ENCODE measurements around the gene ULK2.
A peak's percentile ranks its signal among the peaks of the same experiment; 100 is the strongest.
"Not testable (repeated sequence)": the region's sequence is repeated elsewhere in the genome, so short reads cannot be mapped to it uniquely, and the experiment has no call there.

The ULK2 gene

DNA sequence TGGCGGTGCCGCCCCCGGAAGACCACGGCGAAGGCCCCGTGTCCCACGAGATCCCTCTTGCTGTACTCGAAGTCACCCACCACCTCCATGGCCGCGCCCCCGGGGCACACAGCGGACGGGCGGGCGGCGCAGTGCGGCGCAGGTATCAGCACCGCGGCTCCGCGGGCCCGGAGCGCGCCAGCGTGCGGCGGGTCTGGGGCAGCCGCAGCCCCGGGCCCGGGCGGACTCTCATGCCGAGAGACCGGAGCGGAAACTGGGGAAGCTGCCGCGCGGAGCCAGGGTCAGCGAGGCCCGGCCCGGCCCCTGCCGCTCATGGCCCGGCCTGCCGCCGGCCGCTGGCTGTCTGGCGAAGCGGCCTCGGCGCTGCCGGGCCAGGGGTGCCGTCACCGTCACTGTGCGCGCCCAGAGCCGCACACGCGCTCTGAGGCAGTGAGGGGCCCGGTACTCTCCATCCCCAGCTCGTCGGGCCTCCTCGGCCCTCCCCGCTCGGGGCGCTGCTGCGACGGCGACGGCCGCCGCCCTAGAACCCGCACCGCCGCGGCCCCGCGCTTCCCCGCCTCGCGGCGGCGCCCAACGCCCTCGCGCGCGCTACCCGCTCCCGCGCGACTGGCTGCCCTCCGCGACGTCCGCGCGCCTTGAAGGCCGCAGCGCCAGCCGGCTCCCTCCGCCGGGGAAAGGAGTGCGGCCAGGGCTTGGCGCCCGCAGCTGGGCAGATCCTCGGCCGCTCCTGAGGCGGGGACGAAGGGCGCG, at the start of gene ULK2:
ULK2 (minus strand) TSS at position 608 of the 750 bp plus-strand sequence; CDS start at position 89, 519 bp downstream.
- DNase-seq (ENCODE audit: low spot score) = peak; percentile 59

DNA sequence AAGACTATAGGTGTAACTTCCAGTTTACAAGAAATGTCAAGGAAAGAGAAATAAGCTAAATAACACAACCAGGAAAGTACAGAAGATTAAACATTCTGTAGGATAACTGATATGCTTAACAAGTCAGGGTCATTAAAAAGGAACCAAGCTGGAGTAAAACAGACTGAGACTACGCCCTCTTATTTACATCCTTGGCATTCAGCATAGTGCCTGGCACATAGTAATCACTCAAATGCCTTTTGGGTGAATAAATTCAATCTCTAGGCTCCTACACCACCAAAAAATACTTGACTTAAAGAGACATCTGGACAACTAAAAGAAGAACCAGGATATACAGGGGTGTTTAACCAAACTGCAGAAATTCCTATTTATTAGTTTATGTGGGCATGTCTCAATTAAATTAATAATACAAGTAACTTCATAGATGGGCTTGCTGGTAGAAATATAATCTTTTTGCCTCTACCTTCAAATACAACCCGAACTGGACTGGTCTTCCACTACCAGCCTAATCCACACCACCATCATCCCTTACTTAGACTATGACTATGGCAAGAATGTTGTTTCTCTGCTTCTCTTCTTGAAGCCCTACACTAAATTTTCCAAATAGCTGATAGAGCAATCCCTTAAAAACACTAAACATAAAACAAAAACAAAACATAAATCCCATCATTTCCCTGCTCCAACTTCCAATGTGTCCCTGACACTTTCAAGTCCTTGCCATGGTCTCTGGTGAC, 47.7 kb upstream of the ULK2 start:
- no peak for DNase-seq (ENCODE audit: low spot score)

DNA sequence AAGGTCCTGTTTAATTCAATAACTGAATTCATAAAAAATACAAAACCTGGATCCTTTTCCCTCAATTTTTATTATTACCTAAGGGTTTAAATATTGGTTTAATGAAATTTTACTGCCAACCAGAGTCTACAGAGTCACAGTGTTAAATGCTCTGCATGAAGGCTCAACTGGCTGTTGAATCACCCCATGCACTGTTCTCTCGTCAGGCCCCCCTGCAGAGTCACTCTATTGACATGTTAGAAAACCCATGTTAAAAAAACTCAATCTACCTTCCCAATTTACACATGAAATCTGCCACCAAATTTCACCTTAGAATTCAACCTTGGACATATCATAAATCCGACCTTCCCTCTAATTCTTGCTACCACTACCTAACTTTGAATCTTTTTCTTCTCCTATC, 43.3 kb upstream of the ULK2 start:
- no peak for DNase-seq (ENCODE audit: low spot score)

- DNase-seq (ENCODE audit: low spot score) = no peak
These were observed 41.4 kb upstream of the ULK2 start for GRCh38 chr17:19909139-19909538.

DNA sequence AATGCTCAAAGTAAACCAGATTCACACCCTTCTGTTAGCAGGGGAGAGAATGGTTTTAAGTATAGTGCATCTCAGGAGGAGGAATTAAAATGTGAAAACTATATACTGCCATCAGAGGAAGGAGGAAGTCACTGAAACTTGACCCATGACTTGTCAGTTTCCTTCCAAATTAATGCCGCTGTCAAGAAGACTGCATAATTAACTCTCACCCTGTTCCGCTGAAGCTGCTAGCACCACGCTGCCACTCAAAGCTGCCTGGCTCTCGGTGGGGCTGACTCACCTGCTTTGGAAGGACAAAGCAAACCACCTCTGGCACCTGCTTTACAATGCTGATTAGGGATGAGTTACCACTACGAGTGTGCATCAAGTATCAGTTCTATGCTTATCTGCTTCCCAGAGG, 37.8 kb upstream of the ULK2 start:
- DNase-seq (ENCODE audit: low spot score) = no peak

GRCh38 chr17:19904924-19905323, 37.2 kb upstream of the ULK2 start:
- DNase-seq (ENCODE audit: low spot score) = no peak

GRCh38 chr17:19904412-19904811, 36.7 kb upstream of the ULK2 start:
- DNase-seq (ENCODE audit: low spot score) = no peak

DNA sequence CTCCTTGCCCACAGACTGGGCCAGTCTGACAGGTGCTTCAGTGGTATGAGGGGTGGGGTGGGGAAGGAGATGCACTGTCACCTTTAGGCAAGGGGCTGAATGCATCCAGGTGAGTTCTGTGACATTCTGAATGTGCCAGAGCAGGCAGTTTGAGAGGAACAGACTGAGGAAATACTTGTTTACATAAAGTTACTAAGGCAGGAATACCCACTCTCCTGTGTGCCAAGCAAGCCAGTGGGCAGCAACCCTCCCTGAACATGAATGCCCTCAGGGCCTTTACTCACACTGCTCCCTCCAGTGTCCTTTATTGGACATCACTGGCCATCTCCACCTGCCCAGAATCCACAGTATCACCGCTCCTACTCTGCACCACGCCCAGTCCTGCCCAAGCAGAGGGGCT, 33.1 kb upstream of the ULK2 start:
- no peak for DNase-seq (ENCODE audit: low spot score)

- peak; percentile 19 for DNase-seq (ENCODE audit: low spot score)
These were observed 30.2 kb upstream of the ULK2 start for GRCh38 chr17:19897903-19898302.

DNA sequence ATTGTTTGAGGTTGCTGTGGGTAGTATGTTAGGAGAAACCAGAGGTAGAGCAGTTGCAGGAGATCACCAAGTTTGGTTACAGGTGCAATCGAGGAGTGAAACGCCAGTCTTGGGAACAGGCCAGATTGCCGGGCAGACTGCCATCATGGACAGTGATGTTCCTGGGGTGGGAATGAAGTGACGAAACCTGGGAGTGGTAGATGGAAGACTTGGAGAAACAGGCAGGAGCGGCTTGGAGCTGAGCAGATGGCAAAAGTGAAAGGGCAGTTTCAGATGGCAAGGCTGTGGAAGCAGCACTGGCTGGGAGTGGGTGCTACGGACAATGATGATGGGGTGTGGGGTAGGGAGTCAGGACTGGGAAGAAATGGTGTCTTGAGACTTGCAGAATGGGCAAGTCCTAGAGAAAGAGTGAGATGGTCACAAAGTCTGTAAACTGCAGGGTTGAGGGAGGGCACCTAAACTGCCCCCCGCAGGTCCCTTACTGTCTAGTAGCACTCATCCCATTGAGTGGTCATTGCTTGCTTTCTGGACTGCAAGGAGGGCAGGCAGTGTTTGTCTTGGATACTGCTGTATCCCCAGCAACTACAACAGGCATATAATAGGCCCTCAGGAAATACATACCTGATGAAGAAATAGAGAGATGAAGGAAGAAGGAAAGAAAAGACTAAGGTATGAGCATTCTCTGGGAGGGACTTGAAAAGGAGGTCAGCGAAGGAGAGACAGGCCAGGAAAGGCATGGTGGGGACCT, 29.5 kb upstream of the ULK2 start:
- peak; percentile 37 for DNase-seq (ENCODE audit: low spot score)

- no peak for DNase-seq (ENCODE audit: low spot score)
These were observed 28.9 kb upstream of the ULK2 start for GRCh38 chr17:19896679-19897078.

DNA sequence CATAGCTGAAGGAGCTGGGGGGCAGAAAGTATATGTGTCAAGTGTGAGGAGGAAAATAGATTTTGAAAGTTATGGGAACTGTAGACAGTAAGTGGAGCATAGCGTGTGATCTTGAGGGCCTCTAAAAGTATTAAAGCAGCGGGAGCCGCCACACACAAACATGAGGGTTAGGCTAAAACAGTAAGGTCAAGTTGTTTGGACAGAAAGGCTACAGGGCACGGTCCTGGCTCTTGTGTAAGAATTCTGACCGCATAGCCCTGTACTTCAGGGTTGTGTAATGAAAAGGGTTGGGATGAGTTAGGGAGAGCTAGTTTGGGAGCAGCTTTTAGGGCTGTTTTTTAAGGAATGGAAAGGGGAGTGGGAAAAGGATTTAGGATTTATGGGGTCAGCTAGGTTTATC, 22.8 kb upstream of the ULK2 start:
- not testable (repeated sequence) for DNase-seq (ENCODE audit: low spot score)

GRCh38 chr17:19890001-19890400, 22.3 kb upstream of the ULK2 start:
- DNase-seq (ENCODE audit: low spot score) = not testable (repeated sequence)

GRCh38 chr17:19886116-19886515, 18.4 kb upstream of the ULK2 start:
- no peak for DNase-seq (ENCODE audit: low spot score)

DNA sequence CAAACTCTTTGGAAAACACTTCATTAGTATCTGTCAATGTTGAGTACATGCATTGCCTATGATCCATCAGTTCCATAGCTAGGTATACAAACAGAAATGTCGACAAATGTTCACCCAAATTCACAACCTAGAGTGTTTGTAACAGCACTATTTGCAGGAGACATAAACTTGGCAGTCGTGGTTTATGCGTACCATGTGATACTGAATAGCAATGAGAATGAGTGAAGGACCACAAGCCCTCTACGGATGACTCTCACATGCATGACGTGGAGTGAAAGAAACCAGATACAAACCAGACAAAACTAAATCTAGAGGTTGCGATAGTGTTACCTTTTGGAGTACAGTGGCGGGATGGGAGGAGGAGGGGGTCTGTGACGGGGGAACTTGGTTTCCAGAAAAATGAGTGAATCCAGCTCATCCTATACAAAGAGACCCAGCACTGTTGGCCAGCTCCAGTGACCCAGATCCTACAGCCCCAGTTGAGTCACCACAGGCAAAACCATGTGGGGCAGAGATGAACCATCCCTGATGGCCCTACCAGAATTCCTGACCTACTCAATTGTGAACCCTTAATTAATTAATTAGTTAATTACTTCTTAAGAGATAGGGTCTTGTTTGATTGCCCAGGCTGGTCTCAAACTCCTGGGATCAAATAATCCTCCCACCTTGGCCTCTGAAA, 15.9 kb upstream of the ULK2 start:
- DNase-seq (ENCODE audit: low spot score) = no peak

DNA sequence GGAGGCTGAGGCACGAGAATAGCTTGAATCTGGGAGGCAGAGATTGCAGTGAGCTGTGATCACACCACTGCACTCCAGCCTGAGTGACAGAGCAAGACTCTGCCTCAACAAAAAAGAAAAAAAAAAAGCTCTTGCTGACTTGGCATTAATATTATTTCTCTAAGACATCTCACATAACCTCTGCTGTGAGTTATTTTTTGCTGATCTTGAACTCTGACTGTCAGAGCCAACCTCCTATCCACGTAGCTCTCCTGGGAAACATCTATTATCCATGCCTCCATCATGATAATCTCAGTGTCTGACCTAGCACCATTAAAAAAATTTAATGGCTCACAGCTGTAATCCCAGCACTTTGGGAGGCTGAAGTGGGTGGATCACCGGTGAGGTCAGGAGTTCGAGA, 12.7 kb upstream of the ULK2 start:
- DNase-seq (ENCODE audit: low spot score) = no peak

- no peak for DNase-seq (ENCODE audit: low spot score)
These were observed 9.7 kb upstream of the ULK2 start for GRCh38 chr17:19877364-19877945.

DNA sequence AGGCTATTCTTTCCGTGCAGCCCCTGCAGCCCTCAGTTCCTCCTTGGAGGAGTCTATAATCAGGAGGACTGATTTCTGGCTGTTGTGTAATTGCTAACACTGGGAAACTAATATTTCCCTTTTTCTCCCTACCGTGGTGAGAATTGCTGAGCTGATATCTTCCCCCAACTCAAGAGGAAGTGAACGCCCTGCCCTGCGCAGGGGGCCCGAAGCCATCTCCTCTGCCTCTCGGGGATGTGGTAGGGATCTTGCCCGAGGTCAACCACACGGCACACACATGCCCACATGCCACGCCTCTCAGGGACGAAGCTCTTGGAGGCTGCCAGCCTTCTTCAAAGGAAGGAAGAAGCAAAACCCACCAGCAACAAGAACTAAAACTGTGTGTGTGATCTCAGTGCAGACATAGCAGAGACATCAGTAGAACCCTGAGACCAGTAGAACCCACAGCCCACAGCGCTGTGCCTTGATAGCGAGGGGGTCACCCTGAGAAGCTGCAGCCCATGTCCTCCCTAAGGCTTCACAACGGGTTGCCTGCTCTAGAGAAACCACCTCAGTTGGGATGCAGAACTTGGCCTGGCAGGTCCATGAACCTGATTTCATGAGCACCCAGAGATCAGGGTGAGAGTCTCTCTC, 8.9 kb upstream of the ULK2 start:
- DNase-seq (ENCODE audit: low spot score) = no peak

DNA sequence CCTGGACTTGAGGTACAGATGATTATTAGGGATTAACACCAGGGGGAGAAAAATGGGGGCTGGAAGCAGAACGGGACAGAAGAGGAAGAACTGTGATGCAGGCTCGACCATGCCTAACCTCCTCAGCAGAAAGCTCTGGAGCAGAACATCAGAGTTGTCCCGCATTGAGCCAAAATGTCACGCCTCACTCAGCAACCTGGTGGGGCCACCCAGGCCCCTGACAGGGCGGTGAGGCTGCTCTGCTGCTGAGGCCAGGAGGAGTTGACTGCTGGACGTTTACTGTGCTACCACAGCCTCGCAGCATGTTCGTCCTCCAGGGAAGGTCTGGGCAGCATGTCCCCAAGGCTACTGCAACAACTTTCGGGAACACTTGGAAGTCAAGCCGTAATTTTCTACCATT, 6.5 kb upstream of the ULK2 start:
- DNase-seq (ENCODE audit: low spot score) = no peak

DNA sequence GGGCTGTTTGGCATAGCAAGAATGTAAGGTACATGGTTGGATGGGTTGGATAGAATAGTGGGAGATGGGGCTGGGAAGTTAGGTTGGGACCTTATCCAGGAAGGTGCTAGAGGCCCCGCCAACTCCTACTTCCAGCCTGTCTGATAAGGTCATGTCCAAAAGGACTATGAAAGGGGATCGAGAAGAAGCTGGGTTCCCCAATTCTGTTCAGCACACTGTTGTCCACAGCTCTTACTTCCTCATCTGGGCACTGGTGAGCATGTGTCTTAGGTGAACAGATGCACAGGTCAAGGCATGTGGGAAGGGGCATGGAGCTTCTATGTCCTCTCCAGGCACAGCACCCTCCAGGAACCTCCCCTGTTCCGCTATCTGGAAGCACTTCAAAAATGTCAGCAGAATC, 5.6 kb upstream of the ULK2 start:
- no peak for DNase-seq (ENCODE audit: low spot score)

DNA sequence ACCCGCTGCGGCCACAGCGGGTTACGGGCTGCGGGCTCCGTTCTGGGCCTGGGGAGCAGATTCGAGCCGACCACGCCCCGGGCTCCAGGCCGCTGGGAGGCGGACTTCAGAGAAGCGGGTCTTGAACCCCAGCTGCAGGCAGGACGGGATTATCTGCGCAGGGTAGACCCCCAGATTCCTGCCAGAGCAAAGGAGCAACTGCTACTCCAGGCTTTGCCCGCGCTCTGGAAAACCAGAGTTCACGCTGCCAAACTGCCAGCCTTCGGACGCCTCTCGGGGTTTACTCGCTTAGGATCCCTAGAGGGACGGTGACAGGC, 301 bp upstream of the ULK2 start:
- no peak for DNase-seq (ENCODE audit: low spot score)

- peak; percentile 46 for DNase-seq (ENCODE audit: low spot score)
These were observed 732 bp downstream of the ULK2 start for GRCh38 chr17:19867079-19867328.
